NT2/D1 (cell line): ENCODE data around the gene RAB40B.

Experiments
- SUZ12 ChIP-seq: IDR thresholded peaks from 2 replicates; pipeline ENCODE4 v1.6.1; 2011; ENCODE audit not compliant: insufficient read length, insufficient read depth; ENCODE audit errors: extremely low read depth
- YY1 ChIP-seq: IDR thresholded peaks from 2 replicates; pipeline ENCODE4 v1.6.1; 2011; ENCODE audit not compliant: insufficient read length, insufficient read depth
- ZNF274 ChIP-seq: IDR thresholded peaks from 2 replicates; pipeline ENCODE4 v1.6.1; 2011; ENCODE audit warnings: mild to moderate bottlenecking, low read depth, low read length

- no peak for TF ChIP-seq ZNF274
- TF ChIP-seq SUZ12 = no peak
- TF ChIP-seq YY1 = no peak
Measured at GRCh38 chr17:82690786-82691489, 7.6 kb downstream of the RAB40B start.
